Measurements from ENCODE around the gene OCIAD1.

GRCh38 chr4:48827622-48828021 is 3.3 kb upstream of the OCIAD1 start:
- TF ChIP-seq TAF1 (IDR thresholded peaks at IDR 0.05; ENCODE audit: low read depth) (no peak), RAD21 (IDR thresholded peaks at IDR 0.05; ENCODE audit: low read depth) (no peak), YY1 (IDR thresholded peaks at IDR 0.05; ENCODE audit: low read depth) (no peak), USF1 (IDR thresholded peaks at IDR 0.05) (no peak), TCF12 (IDR thresholded peaks at IDR 0.05; ENCODE audit: low read depth) (no peak), TEAD4 (IDR thresholded peaks at IDR 0.05) (no peak), CEBPB (IDR thresholded peaks at IDR 0.05) (no peak), ZBTB7A (IDR thresholded peaks at IDR 0.05; ENCODE audit: low read depth) (no peak), EGR1 (IDR thresholded peaks at IDR 0.05) (no peak), REST (IDR thresholded peaks at IDR 0.05; ENCODE audit: low read depth) (no peak), FOXM1 (IDR thresholded peaks at IDR 0.05; ENCODE audit: borderline replicate concordance, low read depth) (no peak)
